ENCODE measurements around the gene MAP7.
A peak's percentile ranks its signal among the peaks of the same experiment; 100 is the strongest.

MAP7 gene

DNA sequence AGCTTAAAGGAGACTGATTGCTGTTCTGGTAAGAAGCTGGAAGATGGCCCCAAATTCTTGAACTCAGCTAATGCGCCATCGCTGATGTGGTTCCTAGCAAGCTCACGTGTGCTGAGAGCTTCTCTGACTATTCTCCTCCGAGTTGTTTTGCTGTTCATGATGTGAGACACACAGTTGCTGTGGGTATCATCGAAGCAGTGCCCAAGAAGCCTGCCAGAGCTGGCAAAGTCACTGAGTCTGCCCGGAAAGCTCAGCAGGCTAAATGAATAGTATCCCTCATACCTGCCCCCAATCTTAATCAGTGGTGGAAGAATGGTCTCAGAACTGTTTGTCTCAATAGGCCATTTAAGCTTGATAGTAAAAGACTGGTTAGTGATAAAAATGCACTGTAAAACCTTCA, 232.3 kb downstream of the MAP7 start:
- DNase-seq: no peak
- Histone ChIP-seq H3K9me3 (replicated peaks; ENCODE audit: insufficient read depth, low read length) (no peaks in the 10 kb centered on the region), H3K9ac (ENCODE audit: low read length) (no peak overlapping the region)

GRCh38 chr6:136317021-136317694, 233.1 kb downstream of the MAP7 start:
- no peak overlapping the region for H3K4me2 ChIP-seq (ENCODE audit: low read depth, low read length)

More for the DNA sequence above, 232.3 kb downstream of the MAP7 start:
- Histone ChIP-seq H3K9me2 (replicated peaks; ENCODE audit: insufficient read depth, low read length) (no peaks in the 10 kb centered on the region), H3K79me2 (ENCODE audit: low read length) (no peaks in the 10 kb centered on the region), H3K4me2 (ENCODE audit: low read depth, low read length) (no peak overlapping the region), H3K27me3 (replicated peaks; ENCODE audit: insufficient read depth, low read length) (no peaks in the 10 kb centered on the region), H3K4me1 (ENCODE audit: low read length) (no peaks in the 10 kb centered on the region), H3F3A (ENCODE audit: insufficient read depth, low read length) (no peaks in the 10 kb centered on the region), H4K20me1 (ENCODE audit: insufficient read depth, low read length) (no peaks in the 10 kb centered on the region), H2AFZ (ENCODE audit: low read length) (no peak overlapping the region), H3K27ac (ENCODE audit: low read length) (no peak overlapping the region), H3K36me3 (replicated peaks; ENCODE audit: insufficient read depth, low read length) (no peaks in the 10 kb centered on the region), H3K4me3 (ENCODE audit: low read length) (no peak overlapping the region)
- TF ChIP-seq EZH2 (optimal IDR thresholded peaks at IDR 0.05; ENCODE audit: low read depth, low read length): no peak
- TF ChIP-seq CTCF (IDR thresholded peaks at IDR 0.05; ENCODE audit: low read length): no peak
- TF ChIP-seq EZH2phosphoT487 (IDR thresholded peaks at IDR 0.05; ENCODE audit: low read length): no peak

GRCh38 chr6:136315594-136315993, 234.6 kb downstream of the MAP7 start:
- H3K79me2 ChIP-seq (ENCODE audit: low read length): no peaks in the 10 kb centered on the region
- no peaks in the 10 kb centered on the region for H3K9me2 ChIP-seq (replicated peaks; ENCODE audit: insufficient read depth, low read length)
- H3K9me3 ChIP-seq (replicated peaks; ENCODE audit: insufficient read depth, low read length): no peaks in the 10 kb centered on the region
- no peak overlapping the region for H3K9ac ChIP-seq (ENCODE audit: low read length)
- no peaks in the 10 kb centered on the region for H3F3A ChIP-seq (ENCODE audit: insufficient read depth, low read length)
- no peaks in the 10 kb centered on the region for H3K27me3 ChIP-seq (replicated peaks; ENCODE audit: insufficient read depth, low read length)
- H3K4me1 ChIP-seq (ENCODE audit: low read length): no peaks in the 10 kb centered on the region
- TF ChIP-seq EZH2phosphoT487 (IDR thresholded peaks at IDR 0.05; ENCODE audit: low read length): no peak
- TF ChIP-seq EZH2 (optimal IDR thresholded peaks at IDR 0.05; ENCODE audit: low read depth, low read length): no peak
- TF ChIP-seq CTCF (IDR thresholded peaks at IDR 0.05; ENCODE audit: low read length): no peak
- no peak overlapping the region for H3K4me2 ChIP-seq (ENCODE audit: low read depth, low read length)
- no peak overlapping the region for H3K4me3 ChIP-seq (ENCODE audit: low read length)
- no peak overlapping the region for H2AFZ ChIP-seq (ENCODE audit: low read length)
- H4K20me1 ChIP-seq (ENCODE audit: insufficient read depth, low read length): no peaks in the 10 kb centered on the region
- H3K36me3 ChIP-seq (replicated peaks; ENCODE audit: insufficient read depth, low read length): no peaks in the 10 kb centered on the region
- DNase-seq: no peak
- H3K27ac ChIP-seq (ENCODE audit: low read length): no peak overlapping the region

More at GRCh38 chr6:136317021-136317694, 233.1 kb downstream of the MAP7 start:
- Histone ChIP-seq H3K27me3 (replicated peaks; ENCODE audit: insufficient read depth, low read length) (no peaks in the 10 kb centered on the region), H3K36me3 (replicated peaks; ENCODE audit: insufficient read depth, low read length) (no peaks in the 10 kb centered on the region), H2AFZ (ENCODE audit: low read length) (0 out of 2 replicates have a peak overlapping the region, but pooled peaks have one; percentile 38), H3K79me2 (ENCODE audit: low read length) (no peaks in the 10 kb centered on the region), H3K9me3 (replicated peaks; ENCODE audit: insufficient read depth, low read length) (no peaks in the 10 kb centered on the region), H3K9me2 (replicated peaks; ENCODE audit: insufficient read depth, low read length) (no peaks in the 10 kb centered on the region), H3K27ac (ENCODE audit: low read length) (no peak overlapping the region), H3K9ac (ENCODE audit: low read length) (no peak overlapping the region), H3F3A (ENCODE audit: insufficient read depth, low read length) (no peaks in the 10 kb centered on the region), H3K4me1 (ENCODE audit: low read length) (no peaks in the 10 kb centered on the region), H3K4me3 (ENCODE audit: low read length) (no peak overlapping the region), H4K20me1 (ENCODE audit: insufficient read depth, low read length) (no peaks in the 10 kb centered on the region)
- TF ChIP-seq CTCF (IDR thresholded peaks at IDR 0.05; ENCODE audit: low read length): peak; percentile 82
- no peak for TF ChIP-seq EZH2phosphoT487 (IDR thresholded peaks at IDR 0.05; ENCODE audit: low read length)
- TF ChIP-seq EZH2 (optimal IDR thresholded peaks at IDR 0.05; ENCODE audit: low read depth, low read length): no peak
- DNase-seq: peak; percentile 64

Data from MM.1S (cell line).